Lower leg skin (tissue), 4 donors: ENCODE measurements around the gene SPSB4. TPM values are rescaled to one million over a fixed set of nuclear protein-coding genes. Genes with fewer than 3 reads are reported as not detected.

ENCODE experiments used
- DNase-seq, 2 donors: peaks; one replicate each; pipeline ENCODE4 v3.0.0-alpha.2; 2019; ENCODE audit warnings: low spot score in 2 of 2
- H3K4me3 ChIP-seq: fragments of 200-600 bp; sonication (generic); 2 replicates; pipeline ENCODE4 v1.5.1; 2017; ENCODE audit warnings: mild to moderate bottlenecking, low read depth; ENCODE audit not compliant: poor library complexity, severe bottlenecking
- POLR2A ChIP-seq, 2 donors: fragments of 450-650 bp; IDR thresholded peaks; one replicate each; pipeline ENCODE4 v1.6.1; 2016 to 2017; ENCODE audit warnings: antibody characterized with exemption in 2 of 2, mild to moderate bottlenecking in 1 of 2, moderate library complexity in 1 of 2
- WGBS, 2 donors: methylation state at CpG; one replicate each; pipeline ENCODE4 v1.1.5; 2018; 5-methylcytosine and 5-hydroxymethylcytosine counted together
- intact Hi-C: fragments of 100-400 bp; cut with DNase I; formaldehyde crosslinking; loops from one replicate; pipeline ENCODE4 v1.15.0; 2023; ENCODE audit warnings: low total_unique reads
- total RNA-seq, 4 donors: library from RNA; depleted of rRNA; stranded (reverse); fragments of >200 nt; gene quantifications; one replicate each; pipeline ENCODE4 v1.1.0, GENCODE V29; 2016
- TF ChIP-seq, protein P1 (sequence below), 3 donors: fragments of 450-650 bp; IDR thresholded peaks; one replicate each; pipeline ENCODE4 v1.5.1; 2016; ENCODE audit warnings: antibody characterized with exemption in 3 of 3, mild to moderate bottlenecking in 3 of 3, moderate library complexity in 2 of 3

The SPSB4 gene
- total RNA-seq, 4 donors from 2014 or later: 0.10 TPM; not detected in 3

DNA sequence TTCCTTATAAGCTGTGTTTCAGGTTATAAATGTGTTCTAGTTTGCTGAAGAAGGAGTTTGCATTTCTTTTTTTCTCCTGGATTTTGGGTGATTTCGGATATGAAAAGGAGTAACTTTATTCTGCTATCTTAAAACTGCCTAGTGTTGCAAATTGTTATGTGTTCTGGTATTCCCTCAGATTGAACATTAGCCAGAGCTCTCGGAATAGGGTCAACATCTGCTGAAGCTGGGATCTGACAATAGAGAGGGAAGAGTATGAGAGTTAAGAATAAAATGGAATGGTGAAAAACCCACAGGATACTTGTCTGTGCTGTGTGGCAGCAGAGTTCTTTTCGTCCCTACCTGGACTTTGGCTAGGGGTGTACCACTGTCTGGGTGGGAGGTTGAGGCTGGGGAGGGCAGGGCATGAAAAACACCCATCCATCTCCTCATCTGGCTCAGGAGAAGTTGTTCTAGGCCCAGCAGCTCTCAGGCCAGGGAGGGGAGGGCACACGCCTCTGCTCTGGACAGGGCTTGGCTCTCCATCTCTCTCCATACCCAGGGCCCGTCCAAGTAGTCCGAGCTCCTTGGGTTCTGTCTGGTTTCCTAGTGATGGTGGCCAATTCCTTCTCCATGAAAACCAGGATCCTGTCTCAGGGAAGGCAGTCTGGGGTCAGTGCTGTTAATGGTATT is 13.2 kb downstream of the SPSB4 start:
- 72 to 80% methylated on average over 6 of the region's 6 CpGs for WGBS, 2 donors
- H3K4me3 ChIP-seq: no peak overlapping the region
- TF ChIP-seq, protein P1, sequence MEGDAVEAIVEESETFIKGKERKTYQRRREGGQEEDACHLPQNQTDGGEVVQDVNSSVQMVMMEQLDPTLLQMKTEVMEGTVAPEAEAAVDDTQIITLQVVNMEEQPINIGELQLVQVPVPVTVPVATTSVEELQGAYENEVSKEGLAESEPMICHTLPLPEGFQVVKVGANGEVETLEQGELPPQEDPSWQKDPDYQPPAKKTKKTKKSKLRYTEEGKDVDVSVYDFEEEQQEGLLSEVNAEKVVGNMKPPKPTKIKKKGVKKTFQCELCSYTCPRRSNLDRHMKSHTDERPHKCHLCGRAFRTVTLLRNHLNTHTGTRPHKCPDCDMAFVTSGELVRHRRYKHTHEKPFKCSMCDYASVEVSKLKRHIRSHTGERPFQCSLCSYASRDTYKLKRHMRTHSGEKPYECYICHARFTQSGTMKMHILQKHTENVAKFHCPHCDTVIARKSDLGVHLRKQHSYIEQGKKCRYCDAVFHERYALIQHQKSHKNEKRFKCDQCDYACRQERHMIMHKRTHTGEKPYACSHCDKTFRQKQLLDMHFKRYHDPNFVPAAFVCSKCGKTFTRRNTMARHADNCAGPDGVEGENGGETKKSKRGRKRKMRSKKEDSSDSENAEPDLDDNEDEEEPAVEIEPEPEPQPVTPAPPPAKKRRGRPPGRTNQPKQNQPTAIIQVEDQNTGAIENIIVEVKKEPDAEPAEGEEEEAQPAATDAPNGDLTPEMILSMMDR (IDR thresholded peaks at IDR 0.05): no peak
- DNase-seq: peak in 1 of 2 donors; percentile 49
- intact Hi-C loops: no loop called here

DNA sequence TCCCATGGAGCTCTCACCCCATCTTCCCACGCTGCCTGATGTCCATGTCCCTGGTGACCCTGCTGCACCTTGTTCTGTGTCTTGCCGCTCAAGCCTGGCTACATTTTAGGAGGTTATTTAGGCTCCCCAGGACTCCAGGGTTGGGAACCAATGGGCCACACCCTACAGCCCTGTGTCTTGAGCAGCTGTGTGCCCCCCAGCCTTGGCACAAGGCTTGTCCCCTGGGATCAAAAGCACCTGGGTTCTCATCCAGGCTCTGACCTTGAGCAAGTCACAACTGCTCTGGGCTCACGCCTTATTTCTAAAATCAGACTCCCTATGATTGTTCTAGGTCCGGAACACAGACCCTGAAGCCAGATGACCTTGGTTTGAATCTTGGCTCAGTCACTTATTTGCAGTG is 14.1 kb downstream of the SPSB4 start:
- 80 to 89% methylated on average over 4 of the region's 4 CpGs for WGBS, 2 donors
- no peak for TF ChIP-seq POLR2A (IDR thresholded peaks at IDR 0.05)
- TF ChIP-seq, protein P1 (IDR thresholded peaks at IDR 0.05): no peak
- peak in 1 of 2 donors; percentile 37 for DNase-seq
- H3K4me3 ChIP-seq: no peak overlapping the region
- intact Hi-C loops: no loop called here

DNA sequence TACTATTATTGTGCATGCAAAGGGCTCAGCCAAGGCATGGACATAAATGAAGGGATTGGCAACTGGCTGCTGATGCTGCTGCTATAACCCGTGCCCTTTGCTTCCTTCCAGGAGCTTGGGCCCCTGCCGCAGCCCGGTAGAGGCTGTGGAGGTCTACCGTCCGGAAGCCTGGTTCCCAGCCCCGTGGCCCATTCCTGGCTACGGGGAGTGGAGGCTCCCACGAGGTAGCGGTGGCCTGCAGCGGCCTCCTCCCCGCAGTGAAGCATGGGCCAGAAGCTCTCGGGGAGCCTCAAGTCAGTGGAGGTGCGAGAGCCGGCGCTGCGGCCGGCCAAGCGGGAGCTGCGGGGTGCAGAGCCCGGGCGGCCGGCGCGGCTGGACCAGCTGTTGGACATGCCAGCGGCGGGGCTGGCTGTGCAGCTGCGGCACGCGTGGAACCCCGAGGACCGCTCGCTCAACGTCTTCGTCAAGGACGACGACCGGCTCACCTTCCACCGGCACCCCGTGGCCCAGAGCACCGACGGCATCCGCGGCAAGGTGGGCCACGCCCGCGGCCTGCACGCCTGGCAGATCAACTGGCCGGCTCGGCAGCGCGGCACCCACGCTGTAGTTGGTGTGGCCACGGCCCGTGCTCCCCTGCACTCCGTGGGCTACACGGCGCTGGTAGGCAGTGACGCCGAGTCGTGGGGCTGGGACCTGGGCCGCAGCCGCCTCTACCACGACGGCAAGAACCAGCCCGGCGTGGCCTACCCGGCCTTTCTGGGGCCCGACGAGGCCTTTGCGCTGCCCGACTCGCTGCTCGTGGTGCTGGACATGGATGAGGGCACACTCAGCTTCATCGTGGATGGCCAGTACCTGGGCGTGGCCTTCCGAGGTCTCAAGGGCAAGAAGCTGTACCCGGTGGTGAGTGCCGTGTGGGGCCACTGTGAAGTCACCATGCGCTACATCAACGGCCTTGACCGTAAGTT is 15.0 kb downstream of the SPSB4 start:
- peak in 1 of 2 donors; percentile 76 for DNase-seq
- intact Hi-C loops: no loop called here
- TF ChIP-seq POLR2A (IDR thresholded peaks at IDR 0.05): no peak
- TF ChIP-seq, protein P1 (IDR thresholded peaks at IDR 0.05): no peak
- H3K4me3 ChIP-seq: no peak overlapping the region
- 97 to 98% methylated on average over 62 to 78 of the region's 81 CpGs for WGBS, 2 donors

DNA sequence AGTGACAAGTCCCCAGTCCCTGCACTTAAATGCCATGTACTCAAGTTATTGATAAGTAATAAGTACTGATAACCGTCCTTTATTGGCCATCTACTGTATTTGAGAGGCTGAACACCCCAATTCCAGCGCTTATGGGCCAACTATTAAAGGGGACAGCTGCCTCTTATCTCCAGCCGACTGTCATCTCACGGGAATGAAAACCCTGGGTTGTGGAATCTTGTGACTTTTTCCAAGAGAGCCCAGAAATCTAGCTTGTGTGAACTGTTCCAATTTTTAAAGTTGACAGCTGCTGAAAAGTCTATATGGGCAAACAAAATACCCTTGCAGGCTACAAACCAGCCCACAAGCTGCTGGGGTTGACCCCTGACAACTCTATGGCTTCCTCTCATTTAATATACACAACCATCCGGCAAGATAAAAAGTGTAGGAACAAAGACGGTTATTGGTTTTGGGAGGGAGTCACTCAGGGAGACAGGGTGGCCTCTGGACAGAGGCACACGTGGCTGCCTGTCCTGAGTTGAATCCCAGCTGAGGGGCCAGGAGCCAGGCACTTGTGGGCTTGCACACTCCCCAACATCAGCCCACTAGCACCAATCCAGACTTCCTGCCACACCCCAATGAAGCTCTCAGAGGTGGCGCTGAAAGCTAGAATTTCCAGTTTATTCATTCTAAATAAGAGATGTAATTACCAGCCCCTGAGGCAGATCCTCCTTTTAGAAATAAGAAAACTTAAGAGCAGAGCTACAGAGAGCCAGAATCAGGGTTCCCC is 16.2 kb downstream of the SPSB4 start:
- H3K4me3 ChIP-seq: no peak overlapping the region
- DNase-seq: peak in 1 of 2 donors; percentile 56
- TF ChIP-seq POLR2A (IDR thresholded peaks at IDR 0.05): no peak
- TF ChIP-seq, protein P1 (IDR thresholded peaks at IDR 0.05): no peak
- intact Hi-C loops: no loop called here
- WGBS, 2 donors: 65 to 76% methylated on average over 8 of the region's 8 CpGs

DNA sequence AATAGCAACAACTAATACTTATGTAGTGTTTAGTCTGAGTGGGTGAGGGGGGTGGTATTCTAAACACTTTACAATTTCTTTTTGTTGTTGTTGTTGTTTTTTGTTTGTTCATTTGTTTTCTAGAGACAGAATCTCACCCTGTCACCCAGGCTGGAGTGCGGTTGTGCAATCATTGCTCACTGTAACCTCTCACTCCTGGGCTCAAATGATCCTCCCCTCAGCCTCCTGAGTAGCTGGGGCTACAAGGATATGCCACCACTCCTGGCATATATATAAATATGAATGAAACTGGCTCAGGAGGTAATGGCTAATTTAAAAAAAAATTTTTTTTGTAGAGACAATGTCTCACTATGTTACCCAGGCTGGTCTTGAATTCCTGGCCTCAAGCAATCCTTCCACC is 19.1 kb downstream of the SPSB4 start:
- no peak overlapping the region for H3K4me3 ChIP-seq
- no peak for DNase-seq
- intact Hi-C loops: no loop called here
- whole genome bisulfite sequencing, 2 donors: 96 to 100% methylated on average over 1 of the region's 1 CpG
- TF ChIP-seq, protein P1 (IDR thresholded peaks at IDR 0.05): no peak
- no peak for TF ChIP-seq POLR2A (IDR thresholded peaks at IDR 0.05)
